Left lung (tissue), 10 donors: Measurements from ENCODE around the gene ESRRG. TPM values are rescaled to one million over a fixed set of nuclear protein-coding genes. Genes with fewer than 3 reads are reported as not detected.

Source experiments
- ATAC-seq: fragments of 200-7000 bp; cut with Tn5 transposase; one replicate; pipeline ENCODE4 v1.9.1; 2020; ENCODE audit warnings: moderate library complexity
- DNase-seq, 4 donors: peaks; one replicate each; pipeline ENCODE4 v3.0.0-alpha.2; 2013 to 2020
- H3K27ac ChIP-seq, 2 donors: fragments of 200-600 bp; sonication (generic) in 1 of 2; one replicate each; pipeline versions ENCODE4 v1.5.0 to v1.8.0; 2020 to 2021
- H3K27me3 ChIP-seq, 2 donors: fragments of 200-600 bp; sonication (generic) in 1 of 2; one replicate each; pipeline versions ENCODE4 v1.5.0 to v1.8.0; 2020 to 2021
- H3K36me3 ChIP-seq, 2 donors: fragments of 200-600 bp; sonication (generic) in 1 of 2; one replicate each; pipeline versions ENCODE4 v1.5.0 to v1.8.0; 2020 to 2021
- H3K4me1 ChIP-seq, 2 donors: fragments of 200-600 bp; one replicate each; pipeline ENCODE4 v1.8.0; 2021
- H3K4me3 ChIP-seq, 2 donors: fragments of 200-600 bp; sonication (generic) in 1 of 2; one replicate each; pipeline versions ENCODE4 v1.5.0 to v1.8.0; 2020 to 2021; ENCODE audit warnings: mild to moderate bottlenecking in 1 of 2
- H3K9me3 ChIP-seq, 2 donors: fragments of 200-600 bp; sonication (generic) in 1 of 2; one replicate each; pipeline versions ENCODE4 v1.5.0 to v1.8.0; 2020 to 2021
- CTCF ChIP-seq, 2 donors: fragments of 200-600 bp; sonication (generic) in 1 of 2; IDR thresholded peaks; one replicate each; pipeline versions ENCODE4 v1.5.0 to v1.8.0; 2021; ENCODE audit warnings: antibody characterized with exemption in 2 of 2
- intact Hi-C, 2 donors: fragments of 100-400 bp; cut with DNase I; formaldehyde crosslinking; loops; one replicate each; pipeline versions ENCODE4 v1.11.2 to v1.14.2; 2022
- polyA plus RNA-seq, 6 donors: library from polyadenylated mRNA; unstranded; fragments of 120-200 nt; gene quantifications; one replicate each; pipeline ENCODE4 v1.2.1, GENCODE V29; 2013; ENCODE audit not compliant: insufficient read length in 6 of 6
- total RNA-seq, 2 donors: library from RNA; stranded (reverse); fragmentation: NEBNext Ultra II Directional; extraction: Animal tissue kit (Norgen Biotek cat#: 25700); gene quantifications; one replicate each; pipeline ENCODE4 v1.2.1, GENCODE V29; 2021
- donor health status: DM: no; HTN: yes; CAD: no.
- donor health status: DM: no; HTN: no; CAD: no.

Gene ESRRG
- total and polyA plus RNA-seq, 8 donors = 0.29 to 2.3 (median 1.5) TPM

GRCh38 chr1:216665406-216665805 is 57.8 kb downstream of the ESRRG start:
- Histone ChIP-seq H3K4me3 (no peak overlapping the region), H3K9me3 (no peaks in the 10 kb centered on the region), H3K27me3 (no peaks in the 10 kb centered on the region), H3K4me1 (no peaks in the 10 kb centered on the region), H3K27ac (no peak overlapping the region), H3K36me3 (no peaks in the 10 kb centered on the region)
- TF ChIP-seq CTCF (IDR thresholded peaks at IDR 0.05) = no peak
- ATAC-seq = no peak
- intact Hi-C loops = no loop called here
- DNase-seq = peak in 1 of 4 donors; percentile 8

DNA sequence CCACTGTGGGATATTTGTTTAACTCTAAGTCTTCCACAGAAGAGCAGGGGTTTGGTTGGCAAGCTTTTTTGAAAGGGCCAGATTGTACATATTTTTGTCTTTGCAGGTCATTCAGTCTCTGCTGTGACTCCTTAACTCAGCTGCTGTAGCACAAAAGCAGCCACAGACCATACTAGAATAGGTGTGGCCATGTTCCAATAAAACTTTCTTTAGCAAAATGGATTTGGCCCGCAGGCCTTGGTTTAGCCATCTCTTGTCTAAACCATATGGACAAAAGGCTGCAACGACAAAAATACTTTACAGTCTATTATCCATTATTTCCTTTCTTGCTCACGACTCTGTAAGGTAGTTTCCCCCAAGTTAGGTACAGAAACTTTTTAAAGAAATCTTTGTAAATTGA is 60.5 kb downstream of the ESRRG start:
- no peaks in the 10 kb centered on the region for H3K4me1 ChIP-seq
- H3K36me3 ChIP-seq = no peaks in the 10 kb centered on the region
- no peak for TF ChIP-seq CTCF (IDR thresholded peaks at IDR 0.05)
- ATAC-seq = no peak
- intact Hi-C loops = no loop called here
- no peaks in the 10 kb centered on the region for H3K9me3 ChIP-seq
- no peaks in the 10 kb centered on the region for H3K27me3 ChIP-seq
- no peak for DNase-seq
- no peak overlapping the region for H3K4me3 ChIP-seq
- H3K27ac ChIP-seq = no peak overlapping the region

DNA sequence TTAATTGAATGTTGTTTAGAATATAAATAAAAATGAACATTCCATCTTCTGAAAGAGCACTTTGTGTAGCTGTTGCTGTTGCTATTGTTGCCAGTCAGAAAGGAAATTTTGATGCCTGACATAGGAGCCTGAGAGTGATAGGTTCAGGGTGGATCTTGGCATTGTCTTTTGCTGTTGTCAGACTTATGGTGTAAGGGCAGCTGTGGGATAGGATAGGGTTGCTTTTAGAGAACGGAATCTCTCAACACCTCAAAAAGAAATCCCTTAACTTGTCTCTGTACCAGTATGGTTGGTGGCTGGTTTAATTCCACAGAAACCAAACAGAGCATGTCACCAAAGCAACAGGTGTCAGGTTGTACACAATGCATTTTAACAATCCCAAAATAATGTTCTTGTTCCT is 62.7 kb downstream of the ESRRG start:
- DNase-seq (no peak), ATAC-seq (no peak)
- Histone ChIP-seq H3K4me3 (no peak overlapping the region), H3K9me3 (no peaks in the 10 kb centered on the region), H3K27me3 (no peaks in the 10 kb centered on the region), H3K27ac (no peak overlapping the region), H3K36me3 (no peaks in the 10 kb centered on the region), H3K4me1 (no peaks in the 10 kb centered on the region)
- no peak for TF ChIP-seq CTCF (IDR thresholded peaks at IDR 0.05)
- intact Hi-C loops = no loop called here

DNA sequence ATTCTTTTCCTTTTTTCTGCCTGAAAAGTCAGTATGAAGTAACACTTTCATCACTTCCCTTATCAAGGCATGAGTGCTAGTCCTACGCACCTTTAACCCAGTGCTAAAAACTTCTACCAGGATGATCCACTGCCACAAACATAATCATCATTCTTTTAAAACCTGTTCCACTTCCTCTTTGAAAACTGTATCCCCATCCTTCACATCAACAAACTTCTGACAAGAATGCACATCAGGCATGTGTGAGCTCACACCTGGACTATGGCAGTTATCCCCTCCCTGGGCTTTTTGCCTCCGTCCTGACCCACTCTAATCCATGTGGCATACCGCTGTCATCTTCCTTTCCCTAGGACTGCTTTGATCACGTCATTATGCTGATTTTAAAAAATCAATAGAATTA is 70.2 kb downstream of the ESRRG start:
- no peak overlapping the region for H3K4me3 ChIP-seq
- no peak for ATAC-seq
- H3K27ac ChIP-seq = no peak overlapping the region
- H3K36me3 ChIP-seq = no peaks in the 10 kb centered on the region
- no peaks in the 10 kb centered on the region for H3K9me3 ChIP-seq
- no peak for DNase-seq
- no peaks in the 10 kb centered on the region for H3K4me1 ChIP-seq
- intact Hi-C loops = no loop called here
- no peaks in the 10 kb centered on the region for H3K27me3 ChIP-seq
- TF ChIP-seq CTCF (IDR thresholded peaks at IDR 0.05) = no peak

GRCh38 chr1:216651826-216652418 is 71.3 kb downstream of the ESRRG start:
- no peaks in the 10 kb centered on the region for H3K9me3 ChIP-seq
- no peaks in the 10 kb centered on the region for H3K4me1 ChIP-seq
- H3K27ac ChIP-seq = no peak overlapping the region
- TF ChIP-seq CTCF (IDR thresholded peaks at IDR 0.05) = no peak
- DNase-seq (no peak), ATAC-seq (no peak)
- intact Hi-C loops = no loop called here
- H3K27me3 ChIP-seq = no peaks in the 10 kb centered on the region
- no peaks in the 10 kb centered on the region for H3K36me3 ChIP-seq
- H3K4me3 ChIP-seq = no peak overlapping the region
